GM19468 (cell line): ENCODE results near the gene PTPRM.

Experiments
- ATAC-seq: cut with Tn5 transposase; IDR thresholded peaks from one replicate; pipeline ENCODE4 v1.9.1; 2021; ENCODE audit warnings: mild to moderate bottlenecking, moderate library complexity, moderate number of reproducible peaks; ENCODE audit not compliant: unreplicated experiment; ENCODE audit errors: extremely low read depth

The PTPRM gene

DNA sequence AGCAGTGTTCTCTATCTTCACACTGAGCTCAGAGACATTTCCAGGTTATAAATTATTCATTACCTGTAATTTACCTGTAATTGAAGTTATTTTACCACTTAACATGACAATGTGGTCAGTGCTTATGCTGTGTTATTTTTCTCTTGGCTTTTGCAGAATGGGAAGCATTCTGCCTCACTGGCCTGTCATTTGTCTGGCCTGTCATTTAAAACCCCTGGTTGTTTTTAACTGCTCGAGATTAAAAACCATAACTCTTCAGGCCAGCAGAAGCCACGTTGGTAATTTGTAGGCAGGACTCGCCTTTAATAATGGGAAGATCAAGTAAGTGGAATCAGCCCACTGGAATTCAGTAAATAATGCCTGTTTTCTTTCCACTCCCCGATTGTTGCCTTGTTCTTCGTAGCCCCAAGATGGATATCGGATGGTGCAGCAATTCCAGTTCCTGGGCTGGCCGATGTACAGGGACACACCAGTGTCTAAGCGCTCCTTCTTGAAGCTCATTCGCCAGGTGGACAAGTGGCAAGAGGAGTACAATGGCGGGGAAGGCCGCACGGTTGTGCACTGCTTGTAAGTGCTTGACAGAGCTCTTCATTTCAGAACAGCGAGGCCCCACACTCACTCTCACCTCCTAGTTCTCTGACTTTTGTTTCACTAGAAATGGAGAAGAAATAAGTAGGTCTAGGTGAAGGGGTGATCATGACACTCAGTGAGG, 819.7 kb downstream of the PTPRM start:
- no peak for ATAC-seq

DNA sequence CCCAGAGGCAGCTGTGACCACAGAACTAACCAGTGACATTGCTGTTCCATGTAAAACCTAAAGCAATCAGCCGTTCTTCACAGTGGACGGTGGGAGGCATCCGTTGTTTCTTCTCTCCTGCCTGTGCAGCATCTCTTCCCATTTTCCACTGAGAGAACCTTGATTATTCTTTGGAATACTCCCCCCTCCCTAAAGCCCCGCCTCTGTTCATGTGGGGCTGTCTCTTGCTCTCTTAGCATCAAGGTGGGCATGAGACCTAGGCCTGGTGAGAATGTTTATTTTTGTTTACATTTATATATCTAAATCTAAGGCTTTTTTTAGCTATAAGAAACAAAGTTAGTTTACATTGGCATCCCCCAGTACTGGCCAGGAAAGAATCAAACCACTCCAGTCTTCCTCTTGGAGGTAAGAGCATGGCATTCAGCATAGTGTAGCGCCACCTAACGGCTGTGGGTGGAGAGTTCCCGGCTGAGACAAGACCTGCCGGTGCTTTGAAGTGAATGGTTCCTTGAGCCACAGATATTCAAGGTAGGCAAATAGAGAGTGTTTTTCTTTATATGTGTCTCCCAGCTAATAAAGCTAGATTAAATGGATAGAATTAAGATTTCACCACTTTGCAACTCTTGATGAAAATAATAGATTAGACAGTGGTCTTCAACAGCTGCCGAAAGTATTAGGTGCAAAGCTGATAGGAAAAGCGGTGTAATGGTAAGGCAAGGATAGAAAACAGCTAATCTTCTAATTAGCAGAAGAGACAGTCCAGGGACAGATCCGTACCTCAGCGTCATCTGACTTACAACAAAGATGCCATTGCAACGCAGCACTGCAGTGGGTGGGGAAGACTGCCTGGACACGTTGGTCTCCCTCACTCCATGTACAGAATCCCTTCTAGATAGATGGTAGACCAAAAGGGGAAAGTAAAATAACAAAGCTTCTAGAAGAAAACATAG, 822.5 kb downstream of the PTPRM start:
- ATAC-seq, result no peak

DNA sequence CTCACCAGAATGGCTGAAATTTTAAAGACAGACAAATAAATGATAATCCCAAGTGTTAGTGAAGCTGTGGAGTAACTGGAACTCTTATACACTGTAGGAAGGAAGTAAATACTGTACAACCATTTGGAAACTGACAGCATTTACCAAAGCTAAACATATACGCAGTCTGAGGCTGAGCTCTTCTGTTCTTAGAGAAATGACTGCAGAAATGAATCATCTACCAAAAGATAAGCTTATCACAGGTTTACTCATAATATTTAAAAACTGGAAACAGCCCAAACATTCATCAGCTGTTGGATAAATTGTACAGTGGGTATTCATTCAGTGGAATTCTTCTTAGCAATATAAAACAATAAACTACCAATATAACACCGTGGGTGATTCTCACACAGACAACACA, 824.0 kb downstream of the PTPRM start:
- ATAC-seq, result no peak

DNA sequence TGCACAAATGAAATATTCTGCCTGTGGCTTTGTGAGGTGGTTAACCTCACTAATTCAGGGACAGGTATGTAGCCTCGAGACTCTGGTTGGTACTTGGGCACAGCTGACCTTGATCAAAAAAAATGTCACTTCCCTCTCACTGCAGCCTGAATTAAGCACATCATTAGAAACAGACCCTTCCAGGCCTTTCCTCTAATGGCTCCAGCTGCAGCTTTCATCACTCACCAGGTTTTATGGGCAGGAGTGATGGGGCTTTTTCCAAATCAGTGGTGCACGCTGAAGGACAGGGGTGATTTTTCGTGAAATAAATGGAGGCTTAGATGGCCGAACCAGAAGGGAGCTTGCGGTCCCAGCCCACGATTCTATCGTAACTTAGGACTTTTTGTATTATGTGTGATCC, 829.1 kb downstream of the PTPRM start:
- ATAC-seq, result no peak

DNA sequence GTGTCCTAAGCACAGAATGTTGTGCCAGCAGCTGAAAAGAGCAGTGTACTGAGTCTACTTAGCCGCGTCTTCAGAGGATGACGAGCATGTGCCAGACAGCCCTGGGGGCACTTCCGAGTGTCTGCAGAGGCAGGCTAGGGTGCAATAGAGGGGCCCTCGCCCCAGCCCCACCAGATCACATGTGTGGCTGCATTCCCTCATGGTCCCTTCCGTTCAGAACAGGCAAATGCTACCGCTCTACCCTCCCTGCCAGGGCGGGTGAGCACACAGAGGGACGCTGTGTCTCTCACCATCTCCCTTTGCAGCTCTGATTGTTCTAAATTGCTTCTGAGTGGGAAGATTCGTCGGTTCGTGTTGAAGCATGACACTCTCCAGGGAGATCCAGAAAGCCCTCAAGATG, 829.9 kb downstream of the PTPRM start:
- ATAC-seq, result no peak

DNA sequence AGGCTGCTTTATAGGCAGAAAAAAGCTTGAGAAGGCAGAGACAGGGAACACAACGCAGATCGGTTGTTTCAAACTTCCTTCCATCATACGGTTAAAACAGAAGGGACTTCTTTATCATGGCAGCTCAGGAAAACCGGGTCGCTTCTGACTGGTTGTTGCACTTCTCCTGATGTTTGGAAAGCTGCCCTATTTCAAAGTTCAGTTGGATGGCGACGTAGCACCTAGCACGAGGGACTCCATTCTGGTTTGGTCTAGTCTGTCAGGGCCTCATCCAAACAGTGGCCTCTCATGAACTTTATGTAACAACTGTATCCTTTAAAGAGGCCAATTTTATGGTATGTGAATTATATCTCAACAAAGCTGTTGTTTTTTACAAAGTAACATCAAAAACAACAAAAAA, 832.0 kb downstream of the PTPRM start:
- no peak for ATAC-seq

DNA sequence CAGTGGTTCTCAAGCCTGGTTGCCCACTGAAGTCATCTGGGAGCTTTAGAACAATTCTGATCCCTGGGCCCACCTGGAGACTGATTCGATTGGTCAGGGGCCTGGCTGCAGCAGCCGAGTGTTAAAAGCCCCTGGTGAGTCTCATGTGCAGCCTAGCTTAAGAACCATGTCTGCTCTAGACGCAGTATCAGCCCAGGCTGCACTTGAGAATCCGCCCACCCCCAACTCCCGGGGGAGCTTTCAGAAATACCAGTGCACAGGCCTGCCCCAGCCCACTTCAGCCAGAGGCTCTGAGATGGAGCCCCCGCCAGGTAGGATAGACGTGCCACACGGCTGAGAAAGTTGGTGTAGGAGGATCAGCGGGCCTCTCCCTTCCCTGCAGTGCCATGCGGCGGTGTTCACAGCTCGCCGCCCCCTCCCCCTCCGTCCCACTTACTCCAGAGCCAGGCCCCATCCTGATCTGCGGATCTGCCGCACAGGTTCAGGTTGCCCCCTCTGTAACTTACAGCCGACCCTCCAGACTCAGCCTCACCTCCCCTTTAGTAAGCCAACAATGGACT, 833.2 kb downstream of the PTPRM start:
- ATAC-seq, result no peak

DNA sequence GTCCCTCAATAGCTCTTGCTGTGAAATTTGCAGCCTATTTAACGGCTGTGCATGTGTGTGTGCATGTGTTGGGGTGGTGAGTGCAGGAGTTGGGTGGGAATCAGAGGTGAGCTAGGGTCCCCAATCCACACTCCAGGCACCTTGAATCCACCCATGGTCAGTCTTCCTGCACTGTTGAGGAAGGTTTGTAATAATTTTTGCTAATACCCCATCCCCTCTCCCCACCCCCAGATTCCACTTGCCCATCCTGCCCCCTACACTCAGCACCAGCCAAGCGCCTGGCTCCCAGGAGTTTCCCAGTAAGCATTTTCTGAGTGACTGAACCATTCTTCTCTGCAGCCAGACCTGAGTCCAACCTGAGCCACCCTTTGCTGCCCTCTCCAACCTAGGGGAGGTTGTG, 833.7 kb downstream of the PTPRM start:
- ATAC-seq, result no peak

DNA sequence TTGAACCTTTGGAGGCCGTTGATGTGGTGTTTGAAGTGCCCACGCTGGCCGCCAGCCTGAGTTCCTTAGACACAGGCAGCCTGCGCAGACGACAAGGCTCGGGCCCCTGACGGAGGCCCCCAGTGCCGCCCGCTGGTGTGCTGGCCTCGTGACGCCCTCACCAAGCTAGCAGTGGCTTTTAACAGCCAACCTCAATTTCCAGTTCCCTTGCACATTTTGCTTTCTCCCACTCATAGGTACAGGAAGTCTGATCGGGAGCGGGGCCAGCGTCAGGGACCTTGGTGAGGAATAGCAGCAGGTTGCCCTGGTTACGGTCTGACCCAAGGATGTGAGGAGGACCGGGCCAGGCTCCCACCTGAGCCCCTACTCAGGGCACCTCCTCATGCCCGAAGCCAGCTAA, 834.5 kb downstream of the PTPRM start:
- ATAC-seq, result no peak

DNA sequence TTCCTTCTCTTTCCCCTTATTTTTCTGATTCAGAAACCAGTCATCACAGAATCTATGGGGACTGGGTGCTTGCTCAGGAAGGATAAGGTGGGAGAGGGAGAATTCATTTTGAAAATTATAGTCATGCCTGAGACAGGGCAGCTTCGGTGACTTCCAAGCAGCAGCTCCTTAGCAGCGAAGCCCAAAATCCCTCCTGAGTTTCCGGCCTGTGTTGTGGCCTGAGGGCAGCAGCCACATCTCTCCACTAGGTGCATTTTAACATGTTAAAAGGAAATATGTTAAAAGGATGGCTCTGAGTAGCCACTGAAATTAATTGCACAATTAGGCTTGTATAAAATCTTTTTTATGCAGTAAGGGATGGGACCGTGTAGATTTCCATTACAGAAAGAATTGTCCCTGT, 835.1 kb downstream of the PTPRM start:
- ATAC-seq, result no peak

DNA sequence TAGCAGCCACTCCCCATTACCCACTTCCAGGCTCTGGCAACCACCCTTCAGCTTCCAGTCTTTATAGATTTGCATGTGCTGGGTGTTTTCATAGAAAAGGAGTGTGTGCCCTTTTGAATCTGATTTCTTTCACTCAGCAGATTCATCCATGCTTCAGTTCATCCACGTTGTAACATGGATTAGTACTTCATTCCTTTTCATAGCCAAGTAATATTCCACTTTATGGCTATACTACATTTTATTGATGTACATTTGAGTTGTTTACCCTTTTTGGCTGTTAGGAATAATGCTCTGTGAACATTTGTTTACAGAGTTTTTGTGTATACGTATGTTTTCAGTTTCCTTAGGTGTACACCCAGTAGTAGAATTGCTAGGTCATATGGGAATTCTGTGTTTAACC, 836.6 kb downstream of the PTPRM start:
- no peak for ATAC-seq

DNA sequence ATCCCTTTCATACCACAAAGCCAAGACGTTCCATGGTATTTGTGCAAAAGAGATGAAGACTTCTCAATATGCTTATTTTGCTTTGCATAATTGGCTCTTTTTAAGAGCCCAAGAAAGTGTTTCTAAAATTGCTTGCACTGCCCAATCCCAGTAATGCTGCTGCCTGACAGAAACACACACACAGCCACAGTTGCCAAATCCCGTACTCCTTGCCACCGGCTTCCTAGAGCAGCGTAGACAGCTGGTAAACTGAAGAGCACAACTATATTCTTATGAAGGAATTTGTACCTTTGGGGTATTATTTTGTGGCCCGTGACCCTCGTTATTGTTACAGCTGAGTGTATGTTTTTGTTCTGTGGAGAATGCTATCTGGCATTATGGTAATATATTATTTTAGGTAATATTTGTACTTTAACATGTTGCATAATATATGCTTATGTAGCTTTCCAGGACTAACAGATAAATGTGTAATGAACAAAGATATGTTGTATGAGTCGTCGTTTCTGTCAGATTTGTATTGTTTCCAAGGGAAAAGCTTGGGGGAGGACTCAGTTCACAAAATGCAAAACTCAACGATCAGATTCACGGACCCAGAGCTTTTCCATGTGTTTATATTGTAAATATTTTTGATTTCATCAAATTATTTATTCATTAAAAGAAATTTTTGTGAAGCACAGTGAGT, 839.2 kb downstream of the PTPRM start:
- ATAC-seq, result no peak

DNA sequence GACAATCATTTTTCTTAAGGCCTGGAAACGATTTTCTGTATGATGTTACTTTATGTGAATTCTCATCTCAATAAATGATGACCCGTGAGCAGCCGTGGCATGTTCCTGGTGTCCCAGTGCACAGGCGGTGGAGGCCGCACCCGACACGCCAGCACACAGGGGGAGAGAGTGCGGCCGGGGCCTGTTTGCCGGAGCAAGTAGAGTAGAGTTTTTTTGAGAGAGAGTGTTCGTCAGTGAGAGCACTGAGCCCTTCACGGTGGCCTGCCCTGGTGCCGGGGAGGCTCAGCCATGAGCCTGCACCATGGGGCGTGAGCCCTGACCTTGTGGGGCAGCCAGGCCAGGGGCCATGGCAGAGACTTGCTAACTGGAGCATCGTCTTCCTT, 839.7 kb downstream of the PTPRM start:
- no peak for ATAC-seq

DNA sequence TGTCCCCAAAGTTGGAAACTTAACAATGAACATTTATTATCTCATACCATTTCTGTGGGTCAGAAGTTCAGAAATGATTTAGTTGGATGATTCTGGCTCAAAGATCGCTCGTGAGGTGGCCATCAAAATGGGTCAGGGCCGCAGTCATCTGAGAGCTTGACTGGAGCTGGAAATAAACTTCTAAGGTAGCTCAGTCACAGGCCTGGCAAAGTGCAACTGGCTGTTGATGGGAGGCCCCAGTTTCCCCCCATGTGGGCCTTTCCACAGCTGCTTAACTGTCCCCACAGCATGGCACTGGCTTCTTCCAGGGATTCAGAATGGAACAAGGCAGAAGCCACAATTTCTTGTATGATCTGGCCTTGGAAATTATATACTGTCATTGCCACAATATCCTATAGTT, 842.0 kb downstream of the PTPRM start:
- ATAC-seq, result no peak

DNA sequence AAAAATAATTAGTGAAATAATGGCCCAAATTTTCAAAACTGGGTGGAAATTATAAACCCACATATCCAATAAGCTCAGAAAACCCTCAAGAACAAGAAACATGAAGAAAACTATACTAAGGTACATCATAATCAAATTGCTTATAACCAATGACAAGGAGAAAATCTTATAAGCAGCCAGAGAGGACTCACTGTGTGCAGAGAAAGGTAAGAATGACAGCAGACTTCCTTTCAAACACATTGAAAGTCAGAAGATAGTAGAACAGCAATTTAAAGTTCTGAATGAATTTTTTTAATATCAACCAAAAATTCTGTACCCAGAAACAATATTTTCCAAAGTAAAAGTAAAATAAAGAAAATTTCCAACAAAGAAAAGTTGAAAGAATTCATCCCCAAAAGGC, 844.4 kb downstream of the PTPRM start:
- ATAC-seq, result no peak

DNA sequence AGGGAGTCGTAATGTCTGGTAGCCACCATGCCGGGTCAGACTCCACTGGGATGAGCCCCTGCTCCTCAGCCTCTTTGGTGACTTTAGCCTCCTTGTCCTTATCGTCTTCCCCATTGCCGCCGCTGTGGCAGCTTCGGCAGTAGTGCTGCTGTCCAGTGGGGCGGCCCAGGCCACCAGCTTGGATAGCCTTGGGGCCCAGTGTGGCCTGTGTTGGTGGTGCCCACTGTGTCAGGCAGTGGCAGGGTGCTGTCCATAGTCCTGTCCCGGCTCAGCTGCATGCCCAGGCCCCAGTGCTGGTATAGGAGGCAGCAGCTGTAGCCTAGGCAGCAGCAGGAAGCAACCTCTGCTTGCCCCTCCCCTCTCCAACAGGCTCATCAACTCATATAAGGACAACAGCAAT, 845.0 kb downstream of the PTPRM start:
- ATAC-seq, result no peak

DNA sequence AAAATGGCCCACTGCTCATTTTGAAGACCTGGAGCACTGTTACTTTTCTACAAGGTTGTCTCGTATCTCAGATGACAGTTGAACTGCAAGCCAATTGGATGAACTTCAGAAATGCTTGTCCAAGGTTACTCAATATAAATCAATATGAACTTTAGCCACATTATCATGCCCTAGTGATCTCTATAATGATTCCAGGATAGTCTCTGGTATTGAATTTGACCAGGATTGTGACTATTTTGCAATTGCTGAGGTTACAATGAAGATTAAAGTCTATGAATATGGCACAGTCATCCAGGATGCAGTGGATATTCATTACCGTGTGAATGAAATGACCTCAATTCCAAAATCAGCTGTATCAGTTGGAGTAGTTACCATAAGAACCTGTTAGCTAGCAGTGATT, 846.1 kb downstream of the PTPRM start:
- ATAC-seq, result no peak

DNA sequence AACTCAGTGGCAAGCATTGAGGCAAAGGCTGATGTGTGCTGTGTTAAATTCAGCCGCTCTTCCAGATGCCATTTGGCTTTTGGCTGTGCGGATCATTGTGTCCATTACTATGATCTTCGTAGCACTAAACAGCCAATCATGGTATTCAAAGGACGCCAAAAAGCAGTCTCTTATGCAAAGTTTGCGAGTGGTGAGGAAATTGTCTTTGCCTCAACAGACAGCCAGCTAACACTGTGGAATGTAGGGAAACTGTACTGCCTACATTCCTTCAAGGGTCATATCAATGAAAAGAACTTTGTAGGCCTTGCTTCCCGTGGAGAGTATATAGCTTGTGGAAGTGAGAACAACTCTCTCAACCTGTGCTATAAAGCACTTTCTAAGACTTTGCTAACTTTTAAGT, 846.6 kb downstream of the PTPRM start:
- ATAC-seq, result no peak

DNA sequence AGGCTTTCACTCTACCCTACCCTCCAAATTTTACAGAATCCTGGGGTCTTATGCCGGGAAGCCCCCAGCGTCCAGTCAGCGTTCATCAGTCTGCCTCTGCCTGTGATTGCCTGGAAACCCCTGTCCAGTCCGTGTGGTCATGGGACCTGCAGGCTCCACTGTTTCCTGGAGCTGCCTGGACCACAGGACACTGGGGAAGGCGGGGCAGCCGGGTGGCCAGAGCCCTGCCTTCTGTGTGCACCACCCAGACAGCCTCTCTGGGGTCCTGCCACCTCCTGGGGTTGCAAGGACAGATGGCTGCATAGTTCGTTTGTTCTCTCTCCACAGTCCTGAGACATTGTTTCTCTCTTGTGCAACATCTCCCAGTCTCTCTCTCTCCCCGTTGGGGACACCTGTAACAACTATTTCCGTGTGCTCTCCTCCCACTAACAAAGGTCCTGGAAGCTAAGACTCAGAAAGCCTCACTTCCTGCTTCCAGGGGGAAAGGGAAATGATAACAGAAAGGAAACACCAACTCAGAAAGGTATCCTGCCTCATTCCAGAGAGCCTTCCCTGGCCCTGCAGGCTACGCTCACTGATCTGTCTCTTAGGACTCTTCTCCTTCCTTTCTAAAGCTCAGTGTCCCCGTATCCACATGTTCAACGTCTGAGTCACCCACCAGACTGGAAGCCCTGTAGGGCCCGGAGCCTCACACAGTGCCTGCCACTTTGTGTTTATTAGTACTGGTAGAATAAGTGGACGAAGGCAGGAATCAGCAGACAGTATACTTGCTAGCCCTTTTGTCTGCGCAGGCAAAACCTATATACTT, 849.3 kb downstream of the PTPRM start:
- no peak for ATAC-seq

DNA sequence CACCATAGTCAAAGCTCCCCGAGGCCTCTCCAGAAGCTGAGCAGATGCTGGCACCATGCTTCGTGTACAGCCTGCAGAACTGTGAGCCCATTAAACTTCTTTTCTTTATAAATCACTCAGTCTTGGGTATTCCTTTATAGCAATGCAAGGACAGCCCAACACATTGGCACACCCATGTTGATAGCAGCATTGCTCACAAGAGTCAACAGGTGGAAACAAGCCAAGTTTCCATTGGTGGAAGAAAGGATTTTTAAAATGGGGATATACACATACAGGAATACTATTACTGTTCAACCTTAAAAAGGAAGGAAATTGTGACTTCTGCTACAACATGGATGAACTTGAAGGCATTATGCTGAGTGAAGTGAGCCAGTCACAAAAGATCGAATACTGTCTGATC, 855.3 kb downstream of the PTPRM start:
- ATAC-seq, result no peak
